K562 (cell line): ENCODE results near the gene CHURC1. TPM values are rescaled to one million over a fixed set of nuclear protein-coding genes. Genes with fewer than 3 reads are reported as not detected.

Experiments used
- ATAC-seq: fragments of 200-7000 bp; cut with Tn5 transposase; 3 replicates; pipeline ENCODE4 v1.9.1; 2020; ENCODE audit warnings: moderate library complexity
- BruUV-seq: library from RNA; stranded (reverse); fragments of 400-500 nt; replicated peaks from 2 replicates; lab custom pipeline; 2021; lab: Mats Ljungman, UMichigan
- CTCF ChIA-PET: fragments of 300-600 bp; formaldehyde crosslinking; extraction: SDS; loops from one replicate; lab custom pipeline; 2021; ENCODE audit warnings: low intra/inter-chr PET ratio; lab: Yijun Ruan, JAX
- POLR2A ChIA-PET: fragments of 300-600, 350-650 bp; sonication (Branson Sonifier 250); formaldehyde crosslinking; extraction: SDS; loops from one replicate; lab custom pipeline; 2021; ENCODE audit warnings: antibody characterized with exemption, inconsistent platforms; lab: Yijun Ruan, JAX
- DNase-seq, 4 experiments: peaks; one replicate each; pipeline versions ENCODE4 v3.0.0 to v3.0.0-alpha.2; 2011 to 2018; ENCODE audit warnings: low spot score in 3 of 4, mixed read lengths in 3 of 4; ENCODE audit errors: extremely low read depth in 1 of 4
- FAIRE-seq: peaks from 2 replicates; lab custom pipeline; 2011; peaks lifted over from hg19 to GRCh38; lab: Jason Lieb, UNC
- H2AFZ ChIP-seq: 2 replicates; pipeline ENCODE4 v1.6.0; 2011; ENCODE audit warnings: low read depth, low read length, control low read depth, inconsistent platforms
- H3K27ac ChIP-seq: fragments of 200-600 bp; 3 replicates; pipeline ENCODE4 v1.8.0; 2011; ENCODE audit warnings: low read depth, mild to moderate bottlenecking, control low read depth, inconsistent platforms, low read length, moderate library complexity, mixed read lengths; ENCODE audit errors: extremely low read depth
- H3K27me3 ChIP-seq, 2 experiments: fragments of 300-600 bp in 1 of 2; 2 replicates in 1 of 2; 3 replicates in 1 of 2; pipeline versions ENCODE4 v1.6.0 to v1.8.0; 2011; ENCODE audit warnings: inconsistent platforms in 2 of 2, low read length in 2 of 2, mild to moderate bottlenecking in 1 of 2, mixed read lengths in 1 of 2, moderate library complexity in 1 of 2; ENCODE audit not compliant: control insufficient read depth in 2 of 2, insufficient read depth in 2 of 2
- H3K36me3 ChIP-seq: fragments of 300-600 bp; 3 replicates; pipeline ENCODE4 v1.8.0; 2011; ENCODE audit warnings: mild to moderate bottlenecking, low read length, inconsistent platforms; ENCODE audit not compliant: control insufficient read depth, insufficient read depth
- H3K4me1 ChIP-seq, 2 experiments: fragments of 200-600 bp in 1 of 2; replicated peaks in 1 of 2; 2 replicates in 1 of 2; 3 replicates in 1 of 2; pipeline versions ENCODE4 v1.5.1 to v1.8.0; 2011; ENCODE audit warnings: inconsistent platforms in 2 of 2, low read length in 2 of 2, mild to moderate bottlenecking in 1 of 2, mixed read lengths in 1 of 2, moderate library complexity in 1 of 2; ENCODE audit not compliant: control insufficient read depth in 2 of 2, insufficient read depth in 2 of 2
- H3K4me2 ChIP-seq: 2 replicates; pipeline ENCODE4 v1.6.1; 2011; ENCODE audit warnings: low read length, control low read depth, inconsistent platforms, mixed read lengths; ENCODE audit not compliant: insufficient read depth
- H3K4me3 ChIP-seq: fragments of 200-600 bp; sonication (generic), shearing (Covaris generic); 2 replicates; pipeline ENCODE4 v1.5.1; 2016; ENCODE audit warnings: control low read depth, inconsistent platforms
- H3K79me2 ChIP-seq: fragments of 200-600 bp; 3 replicates; pipeline ENCODE4 v1.8.0; 2011; ENCODE audit warnings: low read length, inconsistent platforms; ENCODE audit not compliant: control insufficient read depth, insufficient read depth
- H3K9ac ChIP-seq, 2 experiments: 2 replicates each; pipeline versions ENCODE4 v1.6.0 to v1.6.1; 2011; ENCODE audit warnings: low read depth in 2 of 2, low read length in 2 of 2, control low read depth in 1 of 2, inconsistent platforms in 1 of 2, mild to moderate bottlenecking in 1 of 2, mixed read lengths in 1 of 2; ENCODE audit not compliant: insufficient read depth in 1 of 2
- H3K9me1 ChIP-seq: one replicate; pipeline ENCODE4 v1.6.0; 2011; ENCODE audit warnings: inconsistent platforms, mild to moderate bottlenecking, low read length, moderate library complexity; ENCODE audit not compliant: control insufficient read depth, insufficient read depth
- H3K9me3 ChIP-seq: replicated peaks from 2 replicates; pipeline ENCODE4 v1.5.1; 2011; ENCODE audit warnings: low read depth, low read length, inconsistent platforms; ENCODE audit not compliant: control insufficient read depth, insufficient read depth
- H4K20me1 ChIP-seq: replicated peaks from 2 replicates; pipeline ENCODE4 v1.6.1; 2011; ENCODE audit warnings: low read length, inconsistent platforms, mixed read lengths; ENCODE audit not compliant: control insufficient read depth, insufficient read depth
- FOS ChIP-seq: IDR thresholded peaks from 3 replicates; pipeline ENCODE4 v1.6.1; 2011; ENCODE audit not compliant: insufficient read length; ENCODE audit errors: extremely low read depth
- KHSRP ChIP-seq: fragments of 450-650 bp; IDR thresholded peaks from 2 replicates; pipeline ENCODE4 v1.6.1; 2017
- KLF13 ChIP-seq: fragments of 450-650 bp; IDR thresholded peaks from 2 replicates; pipeline ENCODE4 v1.6.1; 2016; ENCODE audit warnings: missing genetic modification characterization, low read depth, mild to moderate bottlenecking, missing compliant biosample characterization, moderate library complexity, borderline replicate concordance
- SRSF7 ChIP-seq: fragments of 200-400 bp; formaldehyde crosslinking; optimal IDR thresholded peaks from 2 replicates; pipeline ENCODE3; 2017; ENCODE audit warnings: mild to moderate bottlenecking, low read depth, low read length
- STAT5B ChIP-seq: fragments of 250-450 bp; sonication (Bioruptor Pico); IDR thresholded peaks from 2 replicates; pipeline ENCODE4 v1.8.0; 2021; ENCODE audit warnings: mild to moderate bottlenecking, inconsistent platforms
- ZNF143 ChIP-seq: sonication (generic); formaldehyde crosslinking; IDR thresholded peaks from 2 replicates; pipeline ENCODE4 v1.9.0; 2022; ENCODE audit warnings: mild to moderate bottlenecking, missing genetic modification reagents
- ZNF217 ChIP-seq: sonication (generic); formaldehyde crosslinking; IDR thresholded peaks from 2 replicates; pipeline ENCODE4 v1.8.0; 2022; ENCODE audit warnings: mild to moderate bottlenecking, missing genetic modification reagents
- ZNF253 ChIP-seq: fragments of 250-450 bp; sonication (Bioruptor Pico); conservative IDR thresholded peaks from 2 replicates; pipeline ENCODE4 v1.6.1; 2021; ENCODE audit warnings: mild to moderate bottlenecking
- ZNF561 ChIP-seq: fragments of 450-650 bp; formaldehyde crosslinking; conservative IDR thresholded peaks from 2 replicates; pipeline ENCODE4 v1.4.0; 2020; ENCODE audit warnings: mild to moderate bottlenecking, moderate library complexity
- WGBS: fragments of 100-300 bp; shearing (Covaris generic); methylation state at CpG from one replicate; pipeline ENCODE4 v1.1.6; 2016; ENCODE audit warnings: low coverage, mixed read lengths; ENCODE audit not compliant: insufficient coverage; ENCODE audit errors: missing lambda C conversion rate; 5-methylcytosine and 5-hydroxymethylcytosine counted together
- in situ Hi-C: fragments of 300-500 bp; cut with MboI; formaldehyde crosslinking; loops from 4 replicates; pipeline ENCODE4 v1.15.0; 2018; ENCODE audit warnings: inconsistent platforms, mixed read lengths
- intact Hi-C: fragments of 100-400 bp; cut with micrococcal nuclease; formaldehyde crosslinking; loops from 2 replicates; pipeline ENCODE4 v1.14.2; 2022
- polyA plus RNA-seq, 8 experiments: library from polyadenylated mRNA; depleted of rRNA in 4 of 8; stranded (reverse) in 5 of 8; unstranded in 3 of 8; fragments of >200 nt; fragmentation: Nextera tagmentation in 2 of 8; fragmentation: Illumina TruSeq in 1 of 8; extraction: Ambion mirVana in 2 of 8; extraction: Trizol in 1 of 8; gene quantifications; 2 replicates each; pipeline versions ENCODE4 v1.2.1 to v1.2.3, GENCODE V29; 2011 to 2014; ENCODE audit warnings: inconsistent platforms in 1 of 8, missing spikeins in 1 of 8
- total RNA-seq, 7 experiments: library from RNA; depleted of rRNA in 6 of 7; stranded (reverse); fragments of >200 nt in 6 of 7; fragmentation: Illumina TruSeq in 2 of 7; extraction: Trizol in 2 of 7; gene quantifications; 2 replicates each; pipeline versions ENCODE4 v1.2.1 to v1.2.3, GENCODE V29; 2011 to 2021; ENCODE audit warnings: low replicate concordance in 1 of 7
- TF ChIP-seq, protein P1 (sequence below): sonication (generic); IDR thresholded peaks from 2 replicates; pipeline ENCODE4 v1.6.1; 2016
- TF ChIP-seq, protein P2 (sequence below): sonication (generic); formaldehyde crosslinking; IDR thresholded peaks from 2 replicates; pipeline ENCODE4 v1.8.1; 2023; ENCODE audit warnings: mild to moderate bottlenecking, missing genetic modification reagents

CHURC1 gene
- total and polyA plus RNA-seq, 9 of the 15 experiments (the other 6 are each of a cell fraction or from before 2014, with no cell fraction given) = 27.3 to 239 (median 45.6) TPM

DNA sequence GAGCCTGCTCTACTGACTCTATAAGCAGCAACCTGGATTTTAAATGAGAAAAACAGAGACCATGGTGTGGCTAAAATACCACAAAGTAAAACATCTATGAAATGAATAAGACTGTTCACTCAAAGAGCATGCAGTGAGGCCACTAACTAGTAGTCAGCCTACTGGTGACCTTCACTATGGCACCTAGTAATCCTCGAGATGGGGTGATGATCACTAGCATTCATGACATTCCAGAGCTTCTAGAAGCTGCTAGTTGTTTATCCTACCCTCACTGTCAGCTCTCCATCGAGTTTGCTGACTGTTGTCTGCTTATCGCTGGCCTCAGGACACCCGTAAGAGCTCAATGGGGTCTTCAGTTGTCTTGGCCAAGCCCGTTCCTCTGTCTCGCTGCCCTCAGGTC lies 48.3 kb upstream of the CHURC1 start:
- no peaks in the 10 kb centered on the region; a peak in 3 of 5 replicates for H3K4me1 ChIP-seq
- FAIRE-seq (no peak), ATAC-seq (no peak), DNase-seq (no peak)
- H3K27ac ChIP-seq = no peak overlapping the region
- H3K4me3 ChIP-seq = no peak overlapping the region
- no TSS peak for BruUV-seq
- CTCF ChIA-PET = interaction anchor here (0.6 kb wide), 1 partner anchor 20 kb away, joined by 4 read pairs; no protein-coding TSS in a partner anchor
- peaks cover 82% of the 10 kb centered on the region for H3K79me2 ChIP-seq
- peaks cover 23% of the 10 kb centered on the region for H3K36me3 ChIP-seq
- TF ChIP-seq, protein P1, sequence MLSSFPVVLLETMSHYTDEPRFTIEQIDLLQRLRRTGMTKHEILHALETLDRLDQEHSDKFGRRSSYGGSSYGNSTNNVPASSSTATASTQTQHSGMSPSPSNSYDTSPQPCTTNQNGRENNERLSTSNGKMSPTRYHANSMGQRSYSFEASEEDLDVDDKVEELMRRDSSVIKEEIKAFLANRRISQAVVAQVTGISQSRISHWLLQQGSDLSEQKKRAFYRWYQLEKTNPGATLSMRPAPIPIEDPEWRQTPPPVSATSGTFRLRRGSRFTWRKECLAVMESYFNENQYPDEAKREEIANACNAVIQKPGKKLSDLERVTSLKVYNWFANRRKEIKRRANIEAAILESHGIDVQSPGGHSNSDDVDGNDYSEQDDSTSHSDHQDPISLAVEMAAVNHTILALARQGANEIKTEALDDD = peak; percentile 77
- no peak for TF ChIP-seq ZNF561 (CRISPR knock-in tag)
- TF ChIP-seq, all 486 proteins: peak for 1
- no peak overlapping the region for H3K4me2 ChIP-seq
- H3K27me3 ChIP-seq = no peaks in the 10 kb centered on the region
- intact Hi-C loops (no loop called here), in situ Hi-C loops (no loop called here)
- POLR2A ChIA-PET = interaction anchor here (0.7 to 2.6 kb wide), 5 partner anchors 12 to 610 kb away, joined by 3 to 13 read pairs (median 3); no protein-coding TSS in a partner anchor
- no peaks in the 10 kb centered on the region for H3K9me1 ChIP-seq
- H4K20me1 ChIP-seq = 0 out of 2 replicates have a peak, but pooled peaks cover 6% of the 10 kb centered on the region
- WGBS = 76% methylated on average over 5 of the region's 6 CpGs
- H3K9me3 ChIP-seq = no peaks in the 10 kb centered on the region
- no peak overlapping the region for H2AFZ ChIP-seq
- no peak overlapping the region for H3K9ac ChIP-seq

DNA sequence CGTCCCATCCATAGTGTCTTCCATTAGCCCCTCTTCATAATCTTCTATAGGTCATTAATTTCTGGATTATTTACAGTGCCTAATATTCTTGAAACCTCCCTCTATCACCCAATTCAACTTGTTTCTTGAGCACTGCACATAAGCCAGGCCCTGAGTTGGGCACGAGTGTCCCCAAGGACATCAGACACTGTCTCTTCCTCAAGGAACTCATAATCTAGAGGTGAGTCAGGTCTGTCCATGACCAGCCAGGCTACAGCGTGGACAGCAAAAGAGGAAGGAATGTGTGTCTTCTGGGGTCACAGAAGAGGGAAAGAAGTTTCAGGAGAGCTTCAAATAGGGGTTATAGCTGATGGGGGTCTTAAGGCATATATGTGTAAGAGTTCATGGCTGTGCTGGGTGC lies 47.1 kb upstream of the CHURC1 start:
- 76% methylated on average over 3 of the region's 3 CpGs for WGBS
- DNase-seq (no peak), FAIRE-seq (no peak), ATAC-seq (no peak)
- Histone ChIP-seq H3K79me2 (peaks cover 85% of the 10 kb centered on the region), H3K27me3 (no peaks in the 10 kb centered on the region), H3K4me2 (no peak overlapping the region), H3K4me3 (no peak overlapping the region), H4K20me1 (no peaks in the 10 kb centered on the region), H3K9ac (no peak overlapping the region), H3K36me3 (peaks cover 28% of the 10 kb centered on the region), H3K27ac (no peak overlapping the region), H3K4me1 (no peaks in the 10 kb centered on the region; a peak in 3 of 5 replicates), H2AFZ (no peak overlapping the region), H3K9me1 (no peaks in the 10 kb centered on the region), H3K9me3 (no peaks in the 10 kb centered on the region)
- intact Hi-C loops (no loop called here), in situ Hi-C loops (no loop called here)
- BruUV-seq = no TSS peak
- TF ChIP-seq, protein P2, sequence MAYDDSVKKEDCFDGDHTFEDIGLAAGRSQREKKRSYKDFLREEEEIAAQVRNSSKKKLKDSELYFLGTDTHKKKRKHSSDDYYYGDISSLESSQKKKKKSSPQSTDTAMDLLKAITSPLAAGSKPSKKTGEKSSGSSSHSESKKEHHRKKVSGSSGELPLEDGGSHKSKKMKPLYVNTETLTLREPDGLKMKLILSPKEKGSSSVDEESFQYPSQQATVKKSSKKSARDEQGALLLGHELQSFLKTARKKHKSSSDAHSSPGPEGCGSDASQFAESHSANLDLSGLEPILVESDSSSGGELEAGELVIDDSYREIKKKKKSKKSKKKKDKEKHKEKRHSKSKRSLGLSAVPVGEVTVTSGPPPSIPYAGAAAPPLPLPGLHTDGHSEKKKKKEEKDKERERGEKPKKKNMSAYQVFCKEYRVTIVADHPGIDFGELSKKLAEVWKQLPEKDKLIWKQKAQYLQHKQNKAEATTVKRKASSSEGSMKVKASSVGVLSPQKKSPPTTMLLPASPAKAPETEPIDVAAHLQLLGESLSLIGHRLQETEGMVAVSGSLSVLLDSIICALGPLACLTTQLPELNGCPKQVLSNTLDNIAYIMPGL (CRISPR knock-in tag) = no peak
- TF ChIP-seq ZNF253 (CRISPR knock-in tag) (no peak), ZNF217 (no peak), FOS (no peak), KLF13 (tag) (no peak), SRSF7 (no peak), KHSRP (no peak), ZNF143 (CRISPR knock-in tag) (no peak), STAT5B (no peak)
- CTCF ChIA-PET = no interaction called here
- POLR2A ChIA-PET = interaction anchor here (3.5 kb wide), 1 partner anchor 12 kb away, joined by 24 read pairs; the partner anchor contains the start of gene SPTB
